ENCODE data around the gene KCTD20. TPM values are rescaled to one million over a fixed set of nuclear protein-coding genes. Genes with fewer than 3 reads are reported as not detected.
A peak's percentile ranks its signal among the peaks of the same experiment; 100 is the strongest.
"Not testable (repeated sequence)": the region's sequence is repeated elsewhere in the genome, so short reads cannot be mapped to it uniquely, and the experiment has no call there.

The KCTD20 gene
- total RNA-seq = 10 to 100 TPM; 48.6 to 64.9 (median 51.8) TPM

GRCh38 chr6:36442671-36443470, at the start of gene KCTD20, which contains the start of gene PXT1:
Gene KCTD20, plus strand, starts transcription at chr6:36443000. Its CDS starts 27,098 bp downstream, at chr6:36470098.
Gene PXT1, minus strand, starts transcription at chr6:36442854. Its CDS starts 16,772 bp downstream, at chr6:36426082.
- Histone ChIP-seq H3K36me3 (no peaks in the 10 kb centered on the region), H3K27ac (peak within 1 kb of the TSS; percentile 95 to 99 (median 98)), H3K9me3 (no peaks in the 10 kb centered on the region), H3K4me1 (peaks cover 3 to 55% (median 20%) of the 10 kb centered on the region in 4 donors), H3K27me3 (no peaks in the 10 kb centered on the region), H3K4me3 (peak within 1 kb of the TSS; percentile 84 to 97 (median 90))
- peak; percentile 76 to 79 for DNase-seq (ENCODE audit: low spot score in 2 of 2)
- TF ChIP-seq, protein P1, sequence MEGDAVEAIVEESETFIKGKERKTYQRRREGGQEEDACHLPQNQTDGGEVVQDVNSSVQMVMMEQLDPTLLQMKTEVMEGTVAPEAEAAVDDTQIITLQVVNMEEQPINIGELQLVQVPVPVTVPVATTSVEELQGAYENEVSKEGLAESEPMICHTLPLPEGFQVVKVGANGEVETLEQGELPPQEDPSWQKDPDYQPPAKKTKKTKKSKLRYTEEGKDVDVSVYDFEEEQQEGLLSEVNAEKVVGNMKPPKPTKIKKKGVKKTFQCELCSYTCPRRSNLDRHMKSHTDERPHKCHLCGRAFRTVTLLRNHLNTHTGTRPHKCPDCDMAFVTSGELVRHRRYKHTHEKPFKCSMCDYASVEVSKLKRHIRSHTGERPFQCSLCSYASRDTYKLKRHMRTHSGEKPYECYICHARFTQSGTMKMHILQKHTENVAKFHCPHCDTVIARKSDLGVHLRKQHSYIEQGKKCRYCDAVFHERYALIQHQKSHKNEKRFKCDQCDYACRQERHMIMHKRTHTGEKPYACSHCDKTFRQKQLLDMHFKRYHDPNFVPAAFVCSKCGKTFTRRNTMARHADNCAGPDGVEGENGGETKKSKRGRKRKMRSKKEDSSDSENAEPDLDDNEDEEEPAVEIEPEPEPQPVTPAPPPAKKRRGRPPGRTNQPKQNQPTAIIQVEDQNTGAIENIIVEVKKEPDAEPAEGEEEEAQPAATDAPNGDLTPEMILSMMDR (IDR thresholded peaks at IDR 0.05) = peak in 2 of 5 experiments; percentile 41 to 58
- TF ChIP-seq POLR2A (IDR thresholded peaks at IDR 0.05) (peak; percentile 92 to 93), EP300 (IDR thresholded peaks at IDR 0.05) (peak in 1 of 2 donors; percentile 91)
- 0% methylated on average over 34 to 83 of the region's 91 CpGs for WGBS, 2 donors

DNA sequence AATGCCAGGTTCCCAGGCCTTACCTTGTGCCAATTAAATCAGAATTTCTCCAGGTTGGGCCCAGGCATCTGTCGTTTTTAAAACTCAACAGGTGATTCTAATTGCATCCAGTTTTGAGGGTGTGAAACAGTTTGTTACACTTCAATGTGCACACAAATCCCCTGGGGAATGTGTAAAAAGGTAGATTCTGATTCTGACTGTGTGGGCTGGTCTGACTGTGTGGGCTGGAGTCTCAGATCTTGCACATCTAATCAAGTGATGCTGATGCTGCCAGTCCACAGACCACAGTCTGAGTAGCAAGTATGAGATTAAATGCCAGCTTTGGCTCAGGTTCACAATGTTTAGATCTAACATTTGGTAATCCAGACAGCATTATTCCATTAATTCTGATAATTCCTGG, 42.8 kb upstream of the KCTD20 start:
- Histone ChIP-seq H3K4me3 (no peak overlapping the region), H3K4me1 (no peaks in the 10 kb centered on the region), H3K27ac (no peak overlapping the region), H3K36me3 (no peaks in the 10 kb centered on the region), H3K27me3 (no peaks in the 10 kb centered on the region), H3K9me3 (peaks cover 0 to 10% (median 0%) of the 10 kb centered on the region in 4 donors)
- TF ChIP-seq EP300 (IDR thresholded peaks at IDR 0.05) (no peak), POLR2A (IDR thresholded peaks at IDR 0.05) (no peak)
- TF ChIP-seq, protein P1 (IDR thresholded peaks at IDR 0.05) = no peak
- DNase-seq (ENCODE audit: low spot score in 2 of 2) = no peak
- WGBS, 2 donors = 78 to 94% methylated on average over 1 of the region's 1 CpG

DNA sequence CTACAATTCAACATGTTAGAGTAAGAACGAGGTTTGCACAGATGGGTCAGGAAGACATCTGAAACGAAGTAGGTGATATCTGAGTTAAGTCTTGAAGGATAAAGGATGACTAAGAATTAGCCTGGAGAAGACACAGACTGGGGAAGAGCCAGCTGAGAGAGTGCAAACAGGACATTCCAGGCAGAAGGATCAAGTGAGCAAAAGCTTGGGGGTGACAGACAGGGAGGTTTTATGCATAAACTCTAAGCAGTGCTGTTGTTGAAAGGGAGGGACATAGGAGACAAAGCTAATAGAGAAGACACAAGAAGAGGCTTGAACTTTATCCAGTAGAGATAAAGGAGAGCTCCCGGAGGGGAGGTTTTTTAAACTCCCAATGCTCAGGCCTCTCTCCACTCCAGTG, 40.3 kb upstream of the KCTD20 start:
- H3K27ac ChIP-seq = no peak overlapping the region
- H3K36me3 ChIP-seq = no peaks in the 10 kb centered on the region
- 84 to 88% methylated on average over 3 of the region's 3 CpGs for WGBS, 2 donors
- no peak for TF ChIP-seq EP300 (IDR thresholded peaks at IDR 0.05)
- TF ChIP-seq POLR2A (IDR thresholded peaks at IDR 0.05) = no peak
- TF ChIP-seq, protein P1 (IDR thresholded peaks at IDR 0.05) = no peak
- H3K4me1 ChIP-seq = no peaks in the 10 kb centered on the region
- peaks cover 0 to 10% (median 0%) of the 10 kb centered on the region in 4 donors for H3K9me3 ChIP-seq
- no peaks in the 10 kb centered on the region for H3K27me3 ChIP-seq
- no peak for DNase-seq (ENCODE audit: low spot score in 2 of 2)
- no peak overlapping the region for H3K4me3 ChIP-seq

DNA sequence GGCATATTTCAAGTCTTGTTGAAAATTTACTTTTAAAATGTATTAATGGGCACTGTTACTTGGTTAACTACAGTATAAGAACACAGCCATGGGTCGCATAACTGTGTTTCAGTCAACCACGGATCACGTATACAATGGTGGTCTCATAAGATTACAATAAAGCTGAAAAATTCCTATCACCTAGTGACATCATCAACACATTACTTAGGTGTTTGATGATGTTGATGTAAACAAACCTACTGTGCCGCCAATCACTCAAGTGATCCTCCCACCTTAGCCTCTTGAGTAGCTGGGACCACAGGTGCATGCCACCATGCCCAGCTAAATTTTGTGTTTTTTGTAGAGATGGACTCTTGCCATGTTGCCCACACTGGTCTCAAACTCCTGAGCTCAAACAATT, 38.6 kb upstream of the KCTD20 start:
- H3K27me3 ChIP-seq = no peaks in the 10 kb centered on the region
- WGBS, 2 donors = 88 to 91% methylated on average over 4 of the region's 4 CpGs
- no peaks in the 10 kb centered on the region for H3K36me3 ChIP-seq

DNA sequence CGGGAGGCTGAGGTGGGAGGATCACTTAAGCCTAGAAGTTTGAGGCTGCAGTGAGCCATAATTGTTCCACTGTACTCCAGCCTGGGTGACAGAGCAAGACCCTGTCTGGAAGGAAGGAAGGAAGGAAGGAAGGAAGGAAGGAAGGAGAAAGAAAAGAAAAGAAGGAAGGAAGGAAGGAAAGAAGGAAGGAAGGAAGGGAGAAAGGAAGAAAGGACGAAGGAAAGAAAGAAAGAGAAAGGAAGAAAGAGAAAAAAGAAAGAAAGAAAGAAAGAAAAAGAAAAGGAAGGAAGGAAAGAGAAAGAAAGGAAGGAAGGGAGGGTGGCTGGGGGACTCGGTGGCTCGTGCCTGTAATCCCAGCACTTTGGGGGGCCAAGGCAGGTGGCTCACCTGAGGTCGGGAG, 33.1 kb upstream of the KCTD20 start:
- H3K9me3 ChIP-seq = peaks cover 0 to 12% (median 0%) of the 10 kb centered on the region in 4 donors
- not testable (repeated sequence) for DNase-seq (ENCODE audit: low spot score in 2 of 2); H3K4me3 ChIP-seq; H3K36me3 ChIP-seq; H3K27ac ChIP-seq; H3K27me3 ChIP-seq; H3K4me1 ChIP-seq
- 74 to 84% methylated on average over 5 of the region's 5 CpGs for WGBS, 2 donors

More for the DNA sequence above, 38.6 kb upstream of the KCTD20 start:
- TF ChIP-seq, protein P1 (IDR thresholded peaks at IDR 0.05) = no peak
- TF ChIP-seq POLR2A (IDR thresholded peaks at IDR 0.05) (no peak), EP300 (IDR thresholded peaks at IDR 0.05) (no peak)
- Histone ChIP-seq H3K27ac (no peak overlapping the region), H3K9me3 (peaks cover 0 to 2% (median 0%) of the 10 kb centered on the region in 4 donors), H3K4me1 (no peaks in the 10 kb centered on the region), H3K4me3 (no peak overlapping the region)
- no peak for DNase-seq (ENCODE audit: low spot score in 2 of 2)

Data from tibial nerve (tissue), 4 donors.